ENCODE data around the gene PTPRM. TPM values are rescaled to one million over a fixed set of nuclear protein-coding genes. Genes with fewer than 3 reads are reported as not detected.

PTPRM gene
- total RNA-seq, 1 experiment from 2014 or later = not detected

GRCh38 chr18:8264116-8264515 is 697.0 kb downstream of the PTPRM start:
- POLR2A ChIA-PET (ENCODE audit: low non-redundant PET) = no interaction called here
- BruUV-seq (replicated peaks) = no TSS peak
- Histone ChIP-seq H3K4me1 (ENCODE audit: insufficient read depth, low read length, poor library complexity, severe bottlenecking) (no peaks in the 10 kb centered on the region), H3K27ac (ENCODE audit: low read depth, low read length, poor library complexity, severe bottlenecking) (no peak overlapping the region), H3K27me3 (replicated peaks; ENCODE audit: insufficient read depth, low read depth, low read length, poor library complexity) (peaks cover 4% of the 10 kb centered on the region), H3K4me3 (ENCODE audit: low read depth, low read length, poor library complexity, severe bottlenecking) (no peak overlapping the region), H3K36me3 (ENCODE audit: insufficient read depth, low read length, poor library complexity, severe bottlenecking) (no peaks in the 10 kb centered on the region), H3K9me3 (ENCODE audit: low read depth, low read length, poor library complexity, severe bottlenecking) (no peaks in the 10 kb centered on the region)
- intact Hi-C loops (cut with micrococcal nuclease; ENCODE audit: unreplicated experiment) = no loop called here
- DNase-seq (ENCODE audit: low spot score) = no peak
- CTCF ChIA-PET = no interaction called here
- TF ChIP-seq CTCF (conservative IDR thresholded peaks at IDR 0.05; ENCODE audit: low read depth, low read length) (no peak), EZH2 (IDR thresholded peaks at IDR 0.05; ENCODE audit: borderline replicate concordance, low read depth, low read length, poor library complexity, severe bottlenecking) (no peak)

GRCh38 chr18:8264861-8265411 is 697.8 kb downstream of the PTPRM start:
- Histone ChIP-seq H3K4me3 (ENCODE audit: low read depth, low read length, poor library complexity, severe bottlenecking) (no peak overlapping the region), H3K27me3 (replicated peaks; ENCODE audit: insufficient read depth, low read depth, low read length, poor library complexity) (peaks cover 4% of the 10 kb centered on the region), H3K36me3 (ENCODE audit: insufficient read depth, low read length, poor library complexity, severe bottlenecking) (no peaks in the 10 kb centered on the region), H3K9me3 (ENCODE audit: low read depth, low read length, poor library complexity, severe bottlenecking) (no peaks in the 10 kb centered on the region), H3K27ac (ENCODE audit: low read depth, low read length, poor library complexity, severe bottlenecking) (no peak overlapping the region), H3K4me1 (ENCODE audit: insufficient read depth, low read length, poor library complexity, severe bottlenecking) (no peaks in the 10 kb centered on the region)
- ChIA-PET CTCF (no interaction called here), POLR2A (ENCODE audit: low non-redundant PET) (no interaction called here)
- no TSS peak for BruUV-seq (replicated peaks)
- DNase-seq (ENCODE audit: low spot score) = no peak
- intact Hi-C loops (cut with micrococcal nuclease; ENCODE audit: unreplicated experiment) = no loop called here
- TF ChIP-seq EZH2 (IDR thresholded peaks at IDR 0.05; ENCODE audit: borderline replicate concordance, low read depth, low read length, poor library complexity, severe bottlenecking) = no peak
- TF ChIP-seq CTCF (conservative IDR thresholded peaks at IDR 0.05; ENCODE audit: low read depth, low read length) = no peak

GRCh38 chr18:8272254-8272653 is 705.1 kb downstream of the PTPRM start:
- TF ChIP-seq EZH2 (IDR thresholded peaks at IDR 0.05; ENCODE audit: borderline replicate concordance, low read depth, low read length, poor library complexity, severe bottlenecking) = no peak
- no peak for TF ChIP-seq CTCF (conservative IDR thresholded peaks at IDR 0.05; ENCODE audit: low read depth, low read length)
- H3K36me3 ChIP-seq (ENCODE audit: insufficient read depth, low read length, poor library complexity, severe bottlenecking) = no peaks in the 10 kb centered on the region
- ChIA-PET CTCF (no interaction called here), POLR2A (ENCODE audit: low non-redundant PET) (no interaction called here)
- intact Hi-C loops (cut with micrococcal nuclease; ENCODE audit: unreplicated experiment) = no loop called here
- H3K27ac ChIP-seq (ENCODE audit: low read depth, low read length, poor library complexity, severe bottlenecking) = no peak overlapping the region
- BruUV-seq (replicated peaks) = no TSS peak
- no peak for DNase-seq (ENCODE audit: low spot score)
- no peak overlapping the region for H3K4me3 ChIP-seq (ENCODE audit: low read depth, low read length, poor library complexity, severe bottlenecking)
- H3K4me1 ChIP-seq (ENCODE audit: insufficient read depth, low read length, poor library complexity, severe bottlenecking) = no peaks in the 10 kb centered on the region
- H3K27me3 ChIP-seq (replicated peaks; ENCODE audit: insufficient read depth, low read depth, low read length, poor library complexity) = peaks cover 4% of the 10 kb centered on the region
- H3K9me3 ChIP-seq (ENCODE audit: low read depth, low read length, poor library complexity, severe bottlenecking) = no peaks in the 10 kb centered on the region
